NCI-H1048 (cell line): ENCODE data around the gene B2M.
"Not testable (repeated sequence)": the region's sequence is repeated elsewhere in the genome, so short reads cannot be mapped to it uniquely, and the experiment has no call there.

Source experiments
- DNase-seq: peaks from one replicate; lab custom pipeline; 2025; lab: John Stamatoyannopoulos, UW

Gene B2M

GRCh38 chr15:44711096-44711742, at the start of gene B2M, which contains the start of gene PATL2:
TSS of gene B2M (plus strand) at chr15:44711517. CDS start at chr15:44711547, 30 bp downstream.
TSS of gene PATL2 (minus strand) at chr15:44711323. CDS start at chr15:44676490, 34,833 bp downstream.
- DNase-seq, result peak; percentile 92

DNA sequence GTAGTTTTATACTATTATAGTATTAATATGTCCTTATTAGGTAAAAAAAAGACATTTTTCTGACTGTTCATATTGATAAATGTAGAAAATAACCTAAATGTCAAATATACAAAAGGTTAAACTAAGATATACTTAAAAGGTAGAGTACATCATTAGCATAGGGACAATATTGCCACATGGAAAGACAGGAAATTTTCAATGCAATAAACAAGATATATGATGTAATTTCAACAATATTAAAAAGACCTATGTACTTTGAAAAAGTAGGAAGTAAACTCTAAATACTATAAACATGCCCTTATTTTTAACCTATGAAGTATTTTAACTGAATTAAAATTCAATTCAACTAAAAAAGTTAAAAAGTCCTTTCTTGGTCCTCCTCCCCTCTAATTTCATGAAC, 49.7 kb upstream of the B2M start:
- DNase-seq, result no peak

- DNase-seq, result no peak
These were observed 48.6 kb upstream of the B2M start for GRCh38 chr15:44662478-44663409.

- peak; percentile 93 for DNase-seq
These were observed 47.7 kb upstream of the B2M start, which contains the start of gene SPG11 for GRCh38 chr15:44663410-44664308. TSS of gene SPG11 (minus strand) at chr15:44663662. CDS start at chr15:44663647, 15 bp downstream.

DNA sequence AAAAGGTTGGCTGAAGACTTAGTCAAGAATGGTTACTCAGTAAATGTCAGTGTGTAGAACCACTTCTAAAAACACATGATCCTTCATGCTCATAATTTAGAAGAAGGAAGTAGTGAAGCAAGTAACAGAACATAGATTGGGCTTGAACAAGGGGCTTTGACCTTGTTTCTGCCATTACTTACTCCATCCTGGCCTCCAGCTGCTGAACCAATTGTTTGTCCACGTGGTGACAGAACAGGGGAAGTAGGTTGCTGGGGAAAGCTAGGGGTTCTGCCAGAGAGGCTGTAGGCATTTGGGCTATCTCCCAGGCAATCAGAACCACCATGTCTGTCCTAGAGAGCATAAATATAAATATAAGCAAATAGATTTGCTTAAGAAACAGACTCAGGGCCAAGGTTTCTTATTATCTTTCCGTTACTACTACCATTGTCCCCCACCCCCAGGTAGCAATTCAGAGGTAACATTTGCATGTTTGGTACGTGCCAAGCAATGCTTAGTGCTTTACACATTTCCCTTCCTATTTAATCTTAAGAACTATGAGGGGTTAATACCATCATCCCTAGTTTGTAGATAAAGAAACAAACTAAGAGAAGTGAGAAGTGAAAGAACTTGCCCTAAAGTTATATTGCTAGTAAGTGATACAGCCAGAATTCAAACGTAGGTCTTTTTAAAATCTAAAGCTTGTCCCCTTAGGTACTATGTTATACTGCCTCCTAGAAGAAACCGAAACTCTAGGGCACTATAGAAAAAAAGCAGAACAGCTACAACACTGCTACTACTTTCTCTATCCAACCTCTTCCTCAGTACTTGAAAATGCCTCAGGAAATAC, 44.9 kb upstream of the B2M start:
- DNase-seq, result no peak

GRCh38 chr15:44667039-44667360, 44.3 kb upstream of the B2M start:
- no peak for DNase-seq

- DNase-seq, result no peak
These were observed 42.4 kb upstream of the B2M start for GRCh38 chr15:44668921-44669320.

DNA sequence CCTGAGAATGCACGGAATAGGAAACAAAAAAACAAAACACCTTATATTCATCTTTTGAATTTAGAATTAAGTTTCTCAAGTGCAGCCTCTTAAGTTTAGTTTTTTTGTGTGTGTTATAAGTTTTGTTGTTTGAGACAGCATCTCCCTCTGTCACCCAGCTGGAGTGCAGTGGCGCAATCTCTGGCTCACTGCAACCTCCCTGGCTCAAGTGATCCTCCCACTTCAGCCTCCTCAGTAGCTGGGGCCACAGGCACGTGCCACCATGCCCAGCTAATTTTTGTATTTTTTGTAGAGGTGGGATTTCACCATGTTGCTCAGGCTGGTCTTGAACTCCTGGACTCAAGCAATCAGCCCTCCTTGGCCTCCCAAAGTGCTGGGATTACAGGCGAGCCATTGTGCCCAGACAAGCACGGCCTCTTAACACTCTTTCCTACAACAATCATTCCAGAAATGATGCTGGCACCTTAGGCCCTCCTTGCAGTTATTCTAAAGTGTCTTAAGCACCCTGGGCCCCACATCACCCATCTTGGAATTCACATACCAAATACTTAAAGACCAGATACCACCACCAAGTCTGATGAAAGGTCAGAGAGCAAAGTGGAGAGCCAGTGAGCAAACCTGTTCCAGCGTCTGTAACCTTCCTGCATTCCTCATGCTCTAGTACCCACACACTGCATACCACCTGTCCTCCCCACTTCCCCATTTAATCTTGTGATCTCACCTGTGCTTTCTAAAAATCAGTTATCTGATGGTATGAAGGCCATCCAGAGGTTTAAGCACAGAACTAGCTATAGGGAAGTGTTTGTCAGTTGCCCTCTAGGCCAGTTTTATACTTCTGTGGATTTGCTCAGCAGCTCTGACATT, 41.0 kb upstream of the B2M start:
- no peak for DNase-seq

DNA sequence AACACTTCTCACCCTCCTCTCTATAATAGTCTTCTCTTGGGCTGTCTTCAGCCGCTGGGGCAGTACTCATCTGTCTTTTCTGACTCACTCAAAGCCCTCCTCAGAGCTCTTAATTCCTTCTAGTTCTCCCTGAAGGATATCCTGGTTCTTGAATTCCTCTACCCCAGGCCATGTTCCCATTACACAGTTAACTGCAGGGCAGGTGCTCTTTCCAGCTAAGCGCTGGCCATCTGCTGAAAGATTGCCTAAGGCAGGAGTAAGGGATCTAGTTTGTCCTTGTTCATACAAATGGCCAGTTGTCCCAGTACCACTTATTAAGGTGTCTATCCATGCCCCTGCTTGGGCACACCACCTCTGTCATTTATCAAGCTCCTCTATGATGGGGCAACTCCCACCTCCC, 37.7 kb upstream of the B2M start:
- DNase-seq, result no peak

- no peak for DNase-seq
These were observed 35.4 kb upstream of the B2M start for GRCh38 chr15:44675911-44676310.

DNA sequence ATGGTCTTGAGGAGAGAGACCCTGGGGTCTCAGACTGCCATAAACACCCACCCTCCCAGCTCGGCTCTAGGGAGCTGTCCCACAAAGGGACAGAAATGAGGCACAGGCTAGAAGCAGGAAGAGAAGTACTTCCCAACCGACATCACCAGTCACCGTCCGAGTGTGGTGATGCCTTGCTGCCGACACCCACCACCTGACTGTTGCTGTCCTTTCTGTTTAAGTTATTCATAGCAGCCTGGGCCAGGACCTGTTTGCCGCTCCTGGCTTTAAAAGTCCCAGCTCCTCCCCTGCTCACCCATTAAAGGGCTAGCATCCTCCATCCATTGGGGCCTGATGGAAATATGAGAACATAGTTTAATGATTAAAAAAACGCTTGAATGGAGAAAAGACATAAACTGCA, 34.6 kb upstream of the B2M start:
- no peak for DNase-seq

- DNase-seq, result no peak
These were observed 29.1 kb upstream of the B2M start for GRCh38 chr15:44682211-44682610.

DNA sequence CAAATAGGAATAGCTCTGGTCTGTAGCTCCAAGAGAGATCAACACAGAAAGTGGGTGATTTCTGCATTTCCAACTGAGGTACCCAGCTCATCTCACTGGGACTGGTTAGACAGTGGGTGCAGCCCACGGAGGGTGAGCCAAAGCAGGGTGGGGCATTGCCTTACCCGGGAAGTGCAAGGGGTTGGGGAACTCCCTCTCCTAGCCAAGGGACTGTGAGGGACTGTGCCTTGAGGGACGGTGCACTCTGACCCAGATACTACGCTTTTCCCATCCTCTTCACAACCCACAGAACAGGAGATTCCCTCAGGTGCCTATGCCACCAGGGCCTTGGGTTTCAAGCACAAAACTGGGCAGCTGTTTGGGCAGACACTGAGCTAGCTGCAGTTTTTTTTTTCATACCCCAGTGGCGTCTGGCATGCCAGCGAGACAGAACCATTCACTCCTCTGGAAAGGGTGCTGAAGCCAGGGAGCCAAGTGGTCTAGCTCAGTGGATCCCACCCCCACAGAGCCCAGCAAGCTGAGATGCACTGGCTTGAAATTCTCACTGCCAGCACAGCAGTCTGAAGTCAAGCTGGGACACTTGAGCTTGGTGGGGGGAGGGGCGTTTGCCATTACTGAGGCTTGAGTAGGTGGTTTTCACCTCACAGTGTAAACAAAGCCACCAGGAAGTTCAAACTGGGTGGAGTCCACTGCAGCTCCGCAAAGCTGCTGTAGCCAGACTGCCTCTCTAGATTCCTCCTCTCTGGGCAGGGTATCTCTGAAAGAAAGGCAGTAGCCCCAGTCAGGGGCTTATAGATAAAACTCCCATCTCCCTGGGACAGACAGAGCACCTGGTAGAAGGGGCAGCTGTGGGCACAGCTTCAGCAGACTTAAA, 28.3 kb upstream of the B2M start:
- DNase-seq, result not testable (repeated sequence)

DNA sequence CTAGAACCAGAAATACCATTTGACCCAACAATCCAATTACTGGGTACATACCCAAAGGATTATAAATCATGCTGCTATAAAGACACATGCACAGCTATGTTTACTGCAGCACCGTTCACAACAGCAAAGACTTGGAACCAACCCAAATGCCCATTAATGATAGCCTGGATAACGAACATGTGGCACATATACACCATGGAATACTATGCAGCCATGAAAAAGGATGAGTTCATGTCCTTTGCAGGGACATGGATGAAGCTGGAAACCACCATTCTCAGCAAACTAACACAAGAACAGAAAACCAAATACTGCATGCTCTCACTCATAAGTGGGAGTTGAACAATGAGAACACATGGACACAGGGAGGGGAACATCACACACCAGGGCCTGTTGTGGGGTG, 22.0 kb upstream of the B2M start:
- not testable (repeated sequence) for DNase-seq

DNA sequence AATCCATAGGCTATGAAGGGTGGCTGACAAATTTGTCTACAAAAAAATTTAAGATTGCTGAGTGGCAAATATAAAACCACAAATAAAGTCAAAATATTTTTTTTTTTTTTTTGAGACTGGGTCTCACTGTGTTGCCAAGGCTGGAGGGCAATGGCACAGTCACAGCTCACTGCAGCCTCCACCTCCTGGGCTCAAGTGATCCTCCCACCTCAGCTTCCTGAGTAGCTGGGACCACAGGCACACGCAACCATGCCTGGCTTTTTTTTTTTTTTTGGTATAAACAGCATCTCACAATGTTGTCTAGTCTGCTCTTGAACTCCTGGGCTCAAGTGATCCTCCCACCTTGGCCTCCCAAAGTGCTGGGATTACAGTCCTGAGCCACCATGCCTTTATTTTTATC, 21.1 kb upstream of the B2M start:
- DNase-seq, result not testable (repeated sequence)

- no peak for DNase-seq
These were observed 18.7 kb upstream of the B2M start for GRCh38 chr15:44692659-44693058.

- no peak for DNase-seq
These were observed 16.9 kb upstream of the B2M start for GRCh38 chr15:44694416-44694815.

DNA sequence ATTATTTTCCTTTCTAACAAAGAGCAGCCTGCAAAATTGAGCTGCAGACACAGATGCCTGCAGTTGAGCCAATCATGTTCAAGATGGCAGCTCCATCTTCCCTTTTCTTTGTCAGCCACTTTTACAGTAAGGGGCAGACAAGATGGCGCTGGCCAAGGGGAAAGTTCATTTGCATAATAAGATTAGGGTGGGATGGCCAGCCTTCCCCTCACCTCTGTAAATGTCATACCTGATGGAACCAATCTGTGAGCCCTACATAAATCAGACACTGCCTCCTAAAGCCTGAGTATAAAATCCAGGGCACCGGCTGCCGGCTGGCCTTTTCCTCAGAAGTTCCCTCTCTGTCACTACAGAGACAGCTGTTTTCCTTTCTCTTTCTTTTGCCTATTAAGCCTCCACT, 16.0 kb upstream of the B2M start:
- DNase-seq, result no peak

- no peak for DNase-seq
These were observed 14.3 kb upstream of the B2M start for GRCh38 chr15:44697014-44697413.
